AML-193 (cell line): ENCODE results near the gene GSC2.

ENCODE experiments used
- DNase-seq, 2 experiments: peaks; one replicate each; lab custom pipeline; 2025; lab: John Stamatoyannopoulos, UW

Gene GSC2, protein sequence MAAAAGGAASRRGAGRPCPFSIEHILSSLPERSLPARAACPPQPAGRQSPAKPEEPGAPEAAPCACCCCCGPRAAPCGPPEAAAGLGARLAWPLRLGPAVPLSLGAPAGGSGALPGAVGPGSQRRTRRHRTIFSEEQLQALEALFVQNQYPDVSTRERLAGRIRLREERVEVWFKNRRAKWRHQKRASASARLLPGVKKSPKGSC

GRCh38 chr22:19149991-19150390, at the start of gene GSC2:
Gene GSC2 (minus strand): TSS chr22:19150292. CDS start chr22:19150283, 9 bp downstream.
- no peak for DNase-seq

DNA sequence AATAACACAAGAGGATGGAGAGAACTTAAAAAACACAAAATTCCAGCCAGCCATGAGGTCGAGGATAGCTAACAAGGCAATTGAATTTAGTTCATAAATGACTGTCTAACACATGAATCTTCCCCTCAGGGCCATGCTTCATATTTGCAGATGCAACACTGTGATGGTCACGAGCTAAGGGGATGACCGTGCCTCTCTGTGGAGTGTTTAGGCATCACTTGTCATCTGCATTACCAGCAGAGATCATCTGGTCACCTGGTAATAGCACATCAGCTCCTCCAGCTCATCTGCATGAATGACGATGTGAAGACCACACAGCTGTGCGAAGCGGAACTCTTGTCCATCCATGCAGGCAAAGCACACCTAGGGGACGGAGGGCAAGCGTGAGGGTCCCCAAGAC, 49.4 kb upstream of the GSC2 start:
- DNase-seq, result no peak

GRCh38 chr22:19197997-19198865, 48.1 kb upstream of the GSC2 start:
- DNase-seq, result no peak

GRCh38 chr22:19196841-19197612, 46.9 kb upstream of the GSC2 start:
- DNase-seq, result no peak

- DNase-seq, result no peak
Observed at GRCh38 chr22:19195796-19196731, 46.0 kb upstream of the GSC2 start.

DNA sequence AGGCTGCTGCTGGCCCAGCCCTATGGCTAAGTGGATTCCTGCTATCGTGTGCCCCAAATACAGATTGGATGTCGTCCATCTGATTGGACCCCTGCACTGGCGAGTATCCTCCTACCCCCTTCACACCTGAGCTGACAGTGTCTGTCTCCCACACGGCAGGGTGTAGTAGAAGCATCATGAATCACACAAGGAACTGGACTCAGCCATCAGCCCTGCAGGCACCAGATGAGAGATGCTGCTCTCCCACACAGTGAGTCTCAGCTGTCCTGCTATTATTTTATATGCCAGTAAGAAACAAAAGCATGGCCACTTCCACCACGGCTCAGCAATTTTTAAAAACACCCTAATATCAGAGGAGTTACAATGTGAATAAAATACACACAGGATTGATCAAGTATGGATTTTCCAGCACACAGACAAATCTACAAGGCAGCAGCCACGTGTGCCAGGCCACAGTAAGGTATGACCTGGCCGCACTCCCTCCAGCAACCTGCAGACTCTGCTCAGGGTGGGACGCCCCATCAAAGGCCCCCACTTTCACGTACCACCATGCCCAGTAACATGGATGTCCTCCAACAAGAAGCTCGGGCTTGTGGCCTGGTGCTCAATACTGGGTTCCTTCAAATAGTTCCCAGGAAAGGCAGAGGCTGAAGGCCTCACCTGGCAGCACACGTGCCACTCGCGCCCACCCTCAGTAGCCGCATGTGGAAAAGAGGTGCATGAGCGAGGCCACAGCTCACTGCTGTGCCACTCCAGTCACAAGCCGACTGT, 44.9 kb upstream of the GSC2 start:
- DNase-seq, result no peak

GRCh38 chr22:19193879-19194278, 43.8 kb upstream of the GSC2 start:
- no peak for DNase-seq

- no peak for DNase-seq
Observed at GRCh38 chr22:19187716-19188563, 37.8 kb upstream of the GSC2 start.

- DNase-seq, result no peak
Observed at GRCh38 chr22:19184276-19184997, 34.3 kb upstream of the GSC2 start.

GRCh38 chr22:19183216-19183615, 33.1 kb upstream of the GSC2 start:
- DNase-seq, result no peak

DNA sequence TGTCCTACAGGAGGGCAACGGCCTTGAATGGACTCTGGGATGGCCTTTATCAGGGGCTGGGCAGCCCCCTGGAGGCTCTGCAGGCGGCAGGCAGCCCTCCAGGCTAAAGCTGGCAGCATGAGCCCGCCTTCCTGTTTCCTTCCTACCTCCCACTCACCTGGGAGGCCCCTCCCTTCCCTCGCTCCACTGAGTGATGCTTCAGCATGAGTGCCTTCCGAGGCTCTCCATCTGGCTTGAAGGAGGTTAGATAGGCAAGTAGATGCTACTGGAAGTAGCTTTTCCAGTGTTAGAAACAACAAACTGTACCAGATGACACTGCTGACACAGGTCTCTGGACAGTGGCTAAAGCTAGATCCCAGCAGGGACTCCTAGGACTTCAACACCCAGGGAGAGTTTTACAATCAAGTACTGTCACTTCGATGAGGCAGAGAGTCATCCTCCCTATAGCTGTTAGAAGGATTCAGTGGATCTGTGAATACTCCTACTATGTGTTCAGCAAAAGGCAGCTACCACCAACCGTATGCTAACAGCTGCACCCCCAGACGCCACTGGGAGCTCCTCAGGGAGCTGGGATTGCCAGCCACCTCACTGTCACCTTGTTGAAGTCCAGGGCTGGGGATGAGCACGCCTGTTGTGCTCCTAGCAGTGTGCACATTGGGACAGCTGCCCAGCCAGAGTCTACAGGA, 32.5 kb upstream of the GSC2 start:
- DNase-seq, result no peak

- DNase-seq, result no peak
Observed at GRCh38 chr22:19181786-19182471, 31.8 kb upstream of the GSC2 start.

GRCh38 chr22:19180740-19181410, 30.8 kb upstream of the GSC2 start:
- no peak for DNase-seq

DNA sequence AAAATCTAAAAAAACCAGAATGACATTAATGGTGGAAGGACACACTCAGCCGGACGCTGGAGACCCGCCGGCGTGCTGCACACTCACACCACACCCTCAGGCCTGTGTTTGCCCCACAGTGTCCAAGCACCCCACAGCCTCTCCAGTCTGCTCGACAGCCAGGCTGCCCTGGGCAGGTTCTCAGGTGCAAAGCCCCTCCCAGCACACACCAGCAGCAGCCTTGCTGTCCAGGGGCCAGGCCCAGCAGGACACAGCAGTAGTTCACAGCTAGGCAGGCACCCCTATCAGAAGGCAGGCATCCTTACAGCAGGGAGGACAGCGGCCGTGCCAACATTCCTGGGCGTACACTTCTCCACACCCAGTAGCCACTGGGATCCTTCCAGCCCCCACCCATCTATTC, 30.1 kb upstream of the GSC2 start:
- DNase-seq, result no peak

- DNase-seq, result peak; percentile 84
Observed at GRCh38 chr22:19179497-19180048, 29.5 kb upstream of the GSC2 start.

DNA sequence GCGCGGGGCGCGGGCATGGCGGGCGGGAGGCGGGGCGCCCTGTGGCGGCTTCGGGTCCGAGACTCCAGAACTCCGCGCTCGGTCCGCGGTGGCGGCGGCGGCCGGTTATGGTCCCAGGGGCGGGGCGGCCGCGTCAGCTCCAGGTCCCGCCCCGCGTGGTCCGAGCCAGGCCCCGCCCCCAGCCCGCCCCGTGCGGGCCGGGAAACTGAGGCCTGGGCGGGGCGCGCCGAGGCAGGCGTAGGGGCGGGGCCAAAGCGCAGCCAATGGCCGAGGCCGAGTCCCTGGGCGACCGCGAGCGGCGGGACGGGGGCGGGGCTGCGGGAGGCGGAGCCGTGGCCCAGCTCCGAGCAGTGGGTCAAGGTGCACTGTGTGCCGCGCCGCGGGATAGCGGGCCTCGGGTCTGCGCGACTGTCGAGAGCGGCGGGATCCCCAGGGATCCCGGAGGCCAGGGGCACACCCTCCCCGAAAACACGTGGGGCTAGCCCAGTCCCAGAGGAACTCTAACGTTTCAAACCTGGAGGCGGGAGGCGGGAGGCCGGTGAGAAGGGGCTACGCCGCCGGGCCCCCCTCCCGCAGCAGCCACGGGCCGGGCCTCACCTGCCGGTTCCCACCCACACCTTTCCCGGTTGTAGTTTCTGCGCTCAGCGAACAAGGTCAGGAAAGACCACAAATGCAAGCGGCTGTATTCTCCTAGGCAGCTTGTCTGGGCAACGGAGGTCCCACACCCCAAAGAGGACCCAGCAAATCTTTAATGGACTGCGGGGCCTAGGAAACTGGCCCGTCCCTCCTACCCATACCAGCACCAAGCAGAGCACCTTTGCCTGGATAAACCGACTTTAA, 28.8 kb upstream of the GSC2 start, which contains the start of gene SLC25A1:
Gene SLC25A1, minus strand, starts transcription at position 80 of the 840 bp plus-strand sequence. Its CDS starts 63 bp downstream, at position 17.
- DNase-seq, result peak; percentile 70 to 77
